ENCODE data around the gene EDARADD.
A peak's percentile ranks its signal among the peaks of the same experiment; 100 is the strongest.

Gene EDARADD

DNA sequence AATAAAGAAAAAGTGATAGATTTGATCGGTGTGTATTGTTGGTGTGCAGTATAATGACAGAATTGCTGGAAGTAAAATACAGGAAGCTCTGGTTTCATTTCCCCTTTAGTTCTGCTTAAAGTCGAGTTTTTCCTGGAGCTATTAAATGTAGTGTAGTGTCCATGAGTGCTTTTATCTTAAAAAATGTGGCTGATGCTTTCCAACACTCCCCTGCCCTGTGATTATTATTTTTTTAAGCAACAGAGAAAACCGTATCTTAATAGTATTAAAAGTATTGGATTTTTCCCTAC is 130.8 kb downstream of the EDARADD start:
- H3K36me3 Mint-ChIP-seq: peaks cover 11% of the 10 kb centered on the region
- peak overlapping the region; percentile 94 for H3K4me3 Mint-ChIP-seq
- no peaks in the 10 kb centered on the region for H3K9me3 Mint-ChIP-seq
- H3K4me1 Mint-ChIP-seq: peaks cover 35% of the 10 kb centered on the region
- H3K27ac Mint-ChIP-seq: peak overlapping the region; percentile 100
- H3K27me3 Mint-ChIP-seq: no peaks in the 10 kb centered on the region

DNA sequence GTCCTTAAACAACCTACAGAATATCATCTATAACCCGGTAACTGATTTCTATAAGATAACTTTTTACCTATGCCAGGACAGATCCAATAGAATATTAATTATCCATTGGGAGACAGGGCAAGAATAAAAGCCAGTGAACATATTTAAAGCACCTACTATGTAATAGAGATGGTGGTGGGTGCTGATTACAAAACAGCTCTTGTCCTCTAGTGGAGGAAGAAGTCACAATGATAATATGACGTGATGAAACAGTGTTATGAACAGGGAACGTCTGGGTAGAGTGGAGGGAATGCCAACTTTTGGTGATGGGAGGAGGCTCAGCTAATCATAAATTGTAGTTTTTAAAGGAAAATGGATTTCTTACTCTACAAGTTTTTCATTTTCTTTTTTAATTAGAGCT is 132.0 kb downstream of the EDARADD start:
- Mint-ChIP-seq H3K9me3 (no peaks in the 10 kb centered on the region), H3K4me1 (peaks cover 46% of the 10 kb centered on the region), H3K36me3 (peaks cover 13% of the 10 kb centered on the region), H3K27ac (peak overlapping the region; percentile 13), H3K27me3 (no peaks in the 10 kb centered on the region), H3K4me3 (no peak overlapping the region)

DNA sequence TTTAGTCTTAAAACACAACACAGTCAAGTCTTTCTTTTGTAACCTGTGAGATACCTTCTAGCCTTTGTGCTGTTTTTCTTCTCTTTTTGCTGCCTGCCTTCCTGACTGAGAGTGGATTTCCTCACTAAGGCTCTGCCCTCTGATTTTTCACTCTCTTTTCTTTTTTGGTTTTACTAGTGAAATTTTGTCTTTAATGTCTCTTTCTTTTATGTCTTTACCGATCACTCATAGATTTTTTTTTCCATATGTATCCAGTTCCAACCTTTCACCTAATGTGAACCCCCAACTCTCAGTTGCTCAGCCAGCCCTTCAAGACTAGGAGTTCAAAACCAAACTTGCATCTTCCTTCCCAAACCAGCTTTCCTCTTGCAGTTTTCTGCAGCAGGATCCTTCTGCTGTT is 136.2 kb downstream of the EDARADD start:
- H3K4me3 Mint-ChIP-seq: no peak overlapping the region
- H3K27me3 Mint-ChIP-seq: no peaks in the 10 kb centered on the region
- no peaks in the 10 kb centered on the region for H3K9me3 Mint-ChIP-seq
- peaks cover 17% of the 10 kb centered on the region for H3K36me3 Mint-ChIP-seq
- H3K27ac Mint-ChIP-seq: peak overlapping the region; percentile 4
- H3K4me1 Mint-ChIP-seq: peaks cover 56% of the 10 kb centered on the region

DNA sequence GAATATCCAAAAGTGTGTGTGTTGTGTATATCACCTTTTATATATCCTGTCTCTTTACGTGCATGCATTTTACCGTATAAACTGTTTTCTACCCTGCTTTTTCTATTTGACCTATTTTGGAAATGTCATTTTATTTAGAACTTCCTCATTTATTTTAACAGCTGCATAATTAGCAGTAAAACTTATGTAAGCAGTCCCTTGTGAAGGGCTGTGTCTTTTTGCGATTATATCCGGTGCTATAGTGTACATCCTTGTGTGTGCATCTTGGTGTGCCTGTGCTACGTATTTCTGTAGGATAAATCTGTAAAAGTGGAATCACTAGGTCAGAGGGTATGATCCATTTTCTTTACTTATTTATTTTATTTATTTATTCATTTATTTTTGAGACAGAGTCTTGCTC is 136.9 kb downstream of the EDARADD start:
- peaks cover 17% of the 10 kb centered on the region for H3K36me3 Mint-ChIP-seq
- no peak overlapping the region for H3K27ac Mint-ChIP-seq
- H3K4me3 Mint-ChIP-seq: no peak overlapping the region

DNA sequence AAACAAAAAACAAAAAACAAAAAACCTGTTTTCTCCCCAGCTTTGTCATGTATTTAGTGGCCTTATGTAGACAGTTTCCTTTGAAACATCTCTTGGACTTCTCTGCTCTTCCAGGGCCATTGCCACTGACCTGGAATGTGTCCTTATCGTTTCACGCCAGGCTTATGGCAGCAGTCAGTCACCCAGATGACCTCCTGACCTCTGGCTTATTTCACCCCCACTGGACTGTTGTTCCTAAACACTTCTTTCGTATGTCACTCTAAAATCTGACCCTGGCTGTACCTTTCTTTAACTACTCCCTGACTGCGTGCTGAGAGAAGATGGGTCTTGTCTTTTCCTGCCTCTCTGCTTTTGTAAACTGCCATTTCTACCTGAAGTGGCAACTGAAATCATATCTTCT is 138.8 kb downstream of the EDARADD start:
- no peaks in the 10 kb centered on the region for H3K27me3 Mint-ChIP-seq
- H3K36me3 Mint-ChIP-seq: peaks cover 12% of the 10 kb centered on the region
- no peaks in the 10 kb centered on the region for H3K9me3 Mint-ChIP-seq
- H3K4me1 Mint-ChIP-seq: peaks cover 52% of the 10 kb centered on the region
- H3K4me3 Mint-ChIP-seq: no peak overlapping the region
- H3K27ac Mint-ChIP-seq: peak overlapping the region; percentile 9

More for the DNA sequence above, 136.9 kb downstream of the EDARADD start:
- Mint-ChIP-seq H3K4me1 (peaks cover 60% of the 10 kb centered on the region), H3K9me3 (no peaks in the 10 kb centered on the region), H3K27me3 (no peaks in the 10 kb centered on the region)

DNA sequence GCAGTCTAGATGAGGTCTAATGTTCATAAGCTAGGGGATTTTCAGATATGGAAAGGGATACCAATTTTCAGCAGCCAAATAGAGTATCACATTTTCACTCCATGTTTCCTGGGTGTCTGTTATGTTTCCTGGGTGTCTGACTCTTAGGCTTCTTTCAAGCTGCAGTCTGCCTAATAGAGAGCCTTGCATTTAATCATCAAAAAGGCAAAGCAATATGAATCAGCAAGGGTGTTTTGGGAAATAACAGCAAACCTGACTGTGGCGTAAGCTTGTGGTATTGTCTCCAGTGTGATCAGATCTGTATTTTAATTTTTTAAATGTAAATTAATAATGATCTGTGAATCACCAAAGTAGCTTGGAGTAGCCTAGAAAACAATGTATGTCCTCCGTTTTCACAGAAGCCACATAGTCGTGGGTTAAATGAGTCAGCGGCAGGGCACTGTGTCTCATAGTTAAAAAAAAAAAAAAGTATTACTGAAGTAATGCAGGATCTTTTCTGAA is 140.1 kb downstream of the EDARADD start:
- Mint-ChIP-seq H3K27ac (peak overlapping the region; percentile 91), H3K4me1 (peaks cover 48% of the 10 kb centered on the region), H3K27me3 (no peaks in the 10 kb centered on the region), H3K36me3 (peaks cover 9% of the 10 kb centered on the region), H3K4me3 (peak overlapping the region; percentile 51), H3K9me3 (no peaks in the 10 kb centered on the region)

Data from activated naive CD4-positive, alpha-beta T cell treated with anti-CD3 and anti-CD28 coated beads, Interleukin-2, amount 50 U/mL, for 24 hours (primary cell).